Measurements from ENCODE around the gene ABCB9.

DNA sequence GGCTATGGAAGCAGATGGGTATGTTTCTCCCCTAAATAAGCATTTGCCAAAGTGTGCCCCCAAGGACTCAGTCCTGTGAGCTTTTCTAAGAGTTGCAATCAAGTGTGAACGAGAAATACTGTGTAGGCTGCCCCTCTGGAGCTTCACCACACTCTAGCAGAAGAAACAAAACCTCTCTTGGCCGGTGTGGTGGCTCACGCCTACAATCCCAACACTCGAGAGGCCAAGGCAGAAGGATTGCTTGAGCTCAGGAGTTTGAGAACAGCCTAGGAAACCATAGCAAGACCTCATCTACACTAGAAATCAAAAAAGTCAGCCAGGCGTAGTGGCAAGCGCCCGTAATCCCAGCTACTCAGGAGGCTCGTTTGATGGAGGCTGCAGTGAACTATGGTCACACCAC lies 80.1 kb downstream of the ABCB9 start:
- TF ChIP-seq, protein P1, sequence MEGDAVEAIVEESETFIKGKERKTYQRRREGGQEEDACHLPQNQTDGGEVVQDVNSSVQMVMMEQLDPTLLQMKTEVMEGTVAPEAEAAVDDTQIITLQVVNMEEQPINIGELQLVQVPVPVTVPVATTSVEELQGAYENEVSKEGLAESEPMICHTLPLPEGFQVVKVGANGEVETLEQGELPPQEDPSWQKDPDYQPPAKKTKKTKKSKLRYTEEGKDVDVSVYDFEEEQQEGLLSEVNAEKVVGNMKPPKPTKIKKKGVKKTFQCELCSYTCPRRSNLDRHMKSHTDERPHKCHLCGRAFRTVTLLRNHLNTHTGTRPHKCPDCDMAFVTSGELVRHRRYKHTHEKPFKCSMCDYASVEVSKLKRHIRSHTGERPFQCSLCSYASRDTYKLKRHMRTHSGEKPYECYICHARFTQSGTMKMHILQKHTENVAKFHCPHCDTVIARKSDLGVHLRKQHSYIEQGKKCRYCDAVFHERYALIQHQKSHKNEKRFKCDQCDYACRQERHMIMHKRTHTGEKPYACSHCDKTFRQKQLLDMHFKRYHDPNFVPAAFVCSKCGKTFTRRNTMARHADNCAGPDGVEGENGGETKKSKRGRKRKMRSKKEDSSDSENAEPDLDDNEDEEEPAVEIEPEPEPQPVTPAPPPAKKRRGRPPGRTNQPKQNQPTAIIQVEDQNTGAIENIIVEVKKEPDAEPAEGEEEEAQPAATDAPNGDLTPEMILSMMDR (conservative IDR thresholded peaks at IDR 0.05), result no peak
- TF ChIP-seq ZFX (IDR thresholded peaks at IDR 0.05), result no peak

Measured in C4-2B (cell line).